KMS-11 (cell line): ENCODE measurements around the gene SPDYA.
A peak's percentile ranks its signal among the peaks of the same experiment; 100 is the strongest.

Experiments used
- H2AFZ ChIP-seq: fragments of 200-600 bp; sonication (generic); 2 replicates; pipeline ENCODE4 v1.6.1; 2016; ENCODE audit warnings: antibody characterized with exemption, mixed run types, low read depth
- H3K27ac ChIP-seq: fragments of 200-600 bp; sonication (generic); 2 replicates; pipeline ENCODE4 v1.6.1; 2016; ENCODE audit warnings: mild to moderate bottlenecking, mixed run types
- H3K27me3 ChIP-seq: fragments of 200-600 bp; sonication (generic); 2 replicates; pipeline ENCODE4 v1.6.1; 2017; ENCODE audit warnings: mild to moderate bottlenecking, low read depth, mixed run types, moderate library complexity; ENCODE audit not compliant: insufficient read depth
- H3K36me3 ChIP-seq: fragments of 200-600 bp; sonication (generic); 2 replicates; pipeline ENCODE4 v1.6.1; 2017; ENCODE audit warnings: mild to moderate bottlenecking, mixed run types; ENCODE audit not compliant: insufficient read depth
- H3K4me1 ChIP-seq: fragments of 200-600 bp; sonication (generic); 2 replicates; pipeline ENCODE4 v1.6.1; 2016; ENCODE audit warnings: mild to moderate bottlenecking, low read depth, mixed run types; ENCODE audit not compliant: poor library complexity, severe bottlenecking
- H3K4me2 ChIP-seq: fragments of 200-600 bp; sonication (generic); 2 replicates; pipeline ENCODE4 v1.7.0; 2016; ENCODE audit warnings: mild to moderate bottlenecking, mixed run types
- H3K4me3 ChIP-seq: fragments of 200-600 bp; sonication (generic); IDR thresholded peaks from 2 replicates; pipeline ENCODE4 v1.6.1; 2017; ENCODE audit warnings: low read depth, low read length, mixed read lengths; ENCODE audit not compliant: insufficient read depth
- H3K79me2 ChIP-seq: fragments of 200-600 bp; sonication (generic); 2 replicates; pipeline ENCODE4 v1.6.1; 2016; ENCODE audit warnings: low read depth, mixed run types; ENCODE audit not compliant: insufficient read depth
- H3K9ac ChIP-seq: fragments of 200-600 bp; sonication (generic); 2 replicates; pipeline ENCODE4 v1.6.1; 2016; ENCODE audit warnings: mild to moderate bottlenecking, mixed run types
- H4K20me1 ChIP-seq: fragments of 200-600 bp; sonication (generic); 2 replicates; pipeline ENCODE4 v1.6.1; 2016; ENCODE audit warnings: mild to moderate bottlenecking, mixed run types; ENCODE audit not compliant: insufficient read depth
- CTCF ChIP-seq: fragments of 200-600 bp; sonication (generic); conservative IDR thresholded peaks from 2 replicates; pipeline ENCODE4 v1.6.1; 2017; ENCODE audit warnings: low read depth, mild to moderate bottlenecking, antibody characterized with exemption, low read length, moderate library complexity, mixed read lengths

Gene SPDYA

DNA sequence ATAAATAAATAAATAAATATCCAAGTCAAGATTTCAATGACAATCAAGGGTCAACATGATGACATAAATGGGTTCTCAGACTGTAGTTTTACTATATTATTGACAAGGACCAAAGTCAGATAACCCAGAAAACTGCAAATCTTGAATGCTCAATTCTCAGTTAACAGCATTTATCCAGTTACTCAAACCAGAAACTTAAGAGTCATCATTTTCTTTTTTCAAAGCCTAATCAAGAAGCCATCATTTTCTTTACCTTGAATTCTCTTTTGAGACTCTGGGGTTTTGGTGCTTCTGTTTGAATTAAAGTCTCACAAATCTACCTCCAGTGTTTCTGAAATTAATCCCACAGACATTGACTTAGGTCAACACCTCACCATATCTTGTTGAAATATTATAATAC, 45.3 kb downstream of the SPDYA start:
- peaks cover 15% of the 10 kb centered on the region for H3K4me1 ChIP-seq
- H3K4me2 ChIP-seq: 0 out of 2 replicates have a peak overlapping the region, but pooled peaks have one; percentile 6
- no peak for TF ChIP-seq CTCF
- no peak overlapping the region for H2AFZ ChIP-seq
- no peak overlapping the region for H3K4me3 ChIP-seq
- H3K27me3 ChIP-seq: no peaks in the 10 kb centered on the region
- H3K27ac ChIP-seq: peak overlapping the region; percentile 23; the same call in 1 of the 2 replicates
- no peaks in the 10 kb centered on the region for H4K20me1 ChIP-seq
- no peak overlapping the region for H3K9ac ChIP-seq
- no peaks in the 10 kb centered on the region for H3K79me2 ChIP-seq
- 0 out of 2 replicates have a peak, but pooled peaks cover under 1% of the 10 kb centered on the region for H3K36me3 ChIP-seq

DNA sequence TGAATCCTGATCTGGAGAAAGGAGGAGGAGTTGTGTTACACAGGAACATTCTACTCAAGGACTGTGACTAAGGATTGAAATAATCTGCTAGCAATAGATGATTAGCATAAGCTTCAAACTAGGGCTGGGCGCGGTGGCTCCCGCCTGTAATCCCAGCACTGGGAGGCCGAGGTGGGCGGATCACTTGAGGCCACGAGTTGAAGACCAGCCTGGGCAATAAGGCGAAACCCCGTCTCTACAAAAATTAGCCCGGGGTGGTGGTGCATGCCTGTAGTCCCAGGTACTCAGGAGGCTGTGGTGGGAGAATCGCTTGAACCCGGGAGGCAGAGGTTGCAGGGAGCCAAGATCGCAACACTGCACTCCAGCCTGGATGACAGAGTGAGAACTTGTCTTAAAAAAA, 58.0 kb downstream of the SPDYA start:
- Histone ChIP-seq H2AFZ (no peak overlapping the region), H4K20me1 (no peaks in the 10 kb centered on the region), H3K27ac (no peak overlapping the region), H3K27me3 (no peaks in the 10 kb centered on the region), H3K36me3 (no peaks in the 10 kb centered on the region), H3K4me3 (no peak overlapping the region), H3K4me2 (peak overlapping the region; percentile 97), H3K79me2 (peaks cover 43% of the 10 kb centered on the region), H3K4me1 (peaks cover 24% of the 10 kb centered on the region), H3K9ac (no peak overlapping the region)
- TF ChIP-seq CTCF: no peak

- Histone ChIP-seq H3K4me3 (peak overlapping the region; percentile 98), H3K27me3 (no peaks in the 10 kb centered on the region), H3K79me2 (peaks cover 43% of the 10 kb centered on the region), H3K36me3 (no peaks in the 10 kb centered on the region), H3K27ac (peak overlapping the region; percentile 68), H3K4me2 (peak overlapping the region; percentile 97), H2AFZ (peak overlapping the region; percentile 64), H4K20me1 (no peaks in the 10 kb centered on the region), H3K9ac (peak overlapping the region; percentile 89), H3K4me1 (peaks cover 24% of the 10 kb centered on the region)
- TF ChIP-seq CTCF: no peak
These were observed 59.0 kb downstream of the SPDYA start for GRCh38 chr2:28869494-28870145.

GRCh38 chr2:28870146-28870891, 59.7 kb downstream of the SPDYA start, which contains the start of gene TRMT61B:
TRMT61B (minus strand) TSS chr2:28870309; CDS start chr2:28870277, 32 bp downstream.
- H4K20me1 ChIP-seq: no peaks in the 10 kb centered on the region
- peaks cover 24% of the 10 kb centered on the region for H3K4me1 ChIP-seq
- peak within 1 kb of the TSS; percentile 98 for H3K4me3 ChIP-seq
- H3K36me3 ChIP-seq: no peaks in the 10 kb centered on the region
- H3K27me3 ChIP-seq: no peaks in the 10 kb centered on the region
- peak within 1 kb of the TSS; percentile 64 for H2AFZ ChIP-seq
- peak within 1 kb of the TSS; percentile 89 for H3K9ac ChIP-seq
- H3K79me2 ChIP-seq: peaks cover 43% of the 10 kb centered on the region
- H3K27ac ChIP-seq: peak within 1 kb of the TSS; percentile 68
- H3K4me2 ChIP-seq: peak within 1 kb of the TSS; percentile 97
- TF ChIP-seq CTCF: no peak
